Measurements from ENCODE around the gene CCL15. TPM values are rescaled to one million over a fixed set of nuclear protein-coding genes. Genes with fewer than 3 reads are reported as not detected.

The CCL15 gene
- total and polyA plus RNA-seq, 2 of the 13 experiments (the other 11 are each of a cell fraction or from before 2014, with no cell fraction given): 29.2 to 45.9 TPM

DNA sequence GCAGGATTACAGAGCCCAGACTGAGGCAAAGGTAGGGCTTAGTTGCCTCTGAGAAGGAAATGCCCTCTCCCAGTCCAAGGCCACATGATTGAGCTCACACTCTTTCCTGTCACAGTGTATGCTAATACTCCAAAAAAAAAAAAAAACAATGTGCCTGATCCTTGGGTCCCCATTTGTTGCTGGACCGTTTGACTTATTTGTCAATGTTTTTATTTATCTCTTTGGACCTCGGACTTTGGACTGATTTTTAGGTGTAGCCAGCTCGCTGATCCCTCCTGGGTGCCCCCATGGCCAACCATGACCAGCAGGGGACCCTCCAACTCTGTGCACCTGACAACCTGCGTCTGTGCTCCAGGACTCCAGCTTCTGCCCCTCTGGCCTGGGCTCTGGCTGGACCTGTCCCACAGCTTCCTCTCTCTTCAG lies 19.4 kb downstream of the CCL15 start (continued):
- TF ChIP-seq, protein P1, sequence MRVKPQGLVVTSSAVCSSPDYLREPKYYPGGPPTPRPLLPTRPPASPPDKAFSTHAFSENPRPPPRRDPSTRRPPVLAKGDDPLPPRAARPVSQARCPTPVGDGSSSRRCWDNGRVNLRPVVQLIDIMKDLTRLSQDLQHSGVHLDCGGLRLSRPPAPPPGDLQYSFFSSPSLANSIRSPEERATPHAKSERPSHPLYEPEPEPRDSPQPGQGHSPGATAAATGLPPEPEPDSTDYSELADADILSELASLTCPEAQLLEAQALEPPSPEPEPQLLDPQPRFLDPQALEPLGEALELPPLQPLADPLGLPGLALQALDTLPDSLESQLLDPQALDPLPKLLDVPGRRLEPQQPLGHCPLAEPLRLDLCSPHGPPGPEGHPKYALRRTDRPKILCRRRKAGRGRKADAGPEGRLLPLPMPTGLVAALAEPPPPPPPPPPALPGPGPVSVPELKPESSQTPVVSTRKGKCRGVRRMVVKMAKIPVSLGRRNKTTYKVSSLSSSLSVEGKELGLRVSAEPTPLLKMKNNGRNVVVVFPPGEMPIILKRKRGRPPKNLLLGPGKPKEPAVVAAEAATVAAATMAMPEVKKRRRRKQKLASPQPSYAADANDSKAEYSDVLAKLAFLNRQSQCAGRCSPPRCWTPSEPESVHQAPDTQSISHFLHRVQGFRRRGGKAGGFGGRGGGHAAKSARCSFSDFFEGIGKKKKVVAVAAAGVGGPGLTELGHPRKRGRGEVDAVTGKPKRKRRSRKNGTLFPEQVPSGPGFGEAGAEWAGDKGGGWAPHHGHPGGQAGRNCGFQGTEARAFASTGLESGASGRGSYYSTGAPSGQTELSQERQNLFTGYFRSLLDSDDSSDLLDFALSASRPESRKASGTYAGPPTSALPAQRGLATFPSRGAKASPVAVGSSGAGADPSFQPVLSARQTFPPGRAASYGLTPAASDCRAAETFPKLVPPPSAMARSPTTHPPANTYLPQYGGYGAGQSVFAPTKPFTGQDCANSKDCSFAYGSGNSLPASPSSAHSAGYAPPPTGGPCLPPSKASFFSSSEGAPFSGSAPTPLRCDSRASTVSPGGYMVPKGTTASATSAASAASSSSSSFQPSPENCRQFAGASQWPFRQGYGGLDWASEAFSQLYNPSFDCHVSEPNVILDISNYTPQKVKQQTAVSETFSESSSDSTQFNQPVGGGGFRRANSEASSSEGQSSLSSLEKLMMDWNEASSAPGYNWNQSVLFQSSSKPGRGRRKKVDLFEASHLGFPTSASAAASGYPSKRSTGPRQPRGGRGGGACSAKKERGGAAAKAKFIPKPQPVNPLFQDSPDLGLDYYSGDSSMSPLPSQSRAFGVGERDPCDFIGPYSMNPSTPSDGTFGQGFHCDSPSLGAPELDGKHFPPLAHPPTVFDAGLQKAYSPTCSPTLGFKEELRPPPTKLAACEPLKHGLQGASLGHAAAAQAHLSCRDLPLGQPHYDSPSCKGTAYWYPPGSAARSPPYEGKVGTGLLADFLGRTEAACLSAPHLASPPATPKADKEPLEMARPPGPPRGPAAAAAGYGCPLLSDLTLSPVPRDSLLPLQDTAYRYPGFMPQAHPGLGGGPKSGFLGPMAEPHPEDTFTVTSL (CRISPR knock-in tag; IDR thresholded peaks at IDR 0.05; ENCODE audit: borderline replicate concordance): 0 out of 2 replicates have a peak, but pooled peaks have one; percentile 21
- TF ChIP-seq ZNF225 (CRISPR knock-in tag; IDR thresholded peaks at IDR 0.05) (no peak), MAZ (IDR thresholded peaks at IDR 0.05; ENCODE audit: borderline replicate concordance, low read depth, low read length) (peak; percentile 82; the same call in 1 of the 2 replicates), MAZ (CRISPR knock-in tag; IDR thresholded peaks at IDR 0.05; ENCODE audit: low read depth) (peak; percentile 48; the same call in 1 of the 2 replicates), RAD21 (CRISPR knock-in tag; IDR thresholded peaks at IDR 0.05) (peak; percentile 88), KLF12 (CRISPR knock-in tag; IDR thresholded peaks at IDR 0.05; ENCODE audit: borderline replicate concordance) (no peak), ZNF772 (CRISPR knock-in tag; IDR thresholded peaks at IDR 0.05) (no peak), ZNF501 (CRISPR knock-in tag; IDR thresholded peaks at IDR 0.05) (peak; percentile 68; the same call in 1 of the 2 replicates)
- TF ChIP-seq, protein P2, sequence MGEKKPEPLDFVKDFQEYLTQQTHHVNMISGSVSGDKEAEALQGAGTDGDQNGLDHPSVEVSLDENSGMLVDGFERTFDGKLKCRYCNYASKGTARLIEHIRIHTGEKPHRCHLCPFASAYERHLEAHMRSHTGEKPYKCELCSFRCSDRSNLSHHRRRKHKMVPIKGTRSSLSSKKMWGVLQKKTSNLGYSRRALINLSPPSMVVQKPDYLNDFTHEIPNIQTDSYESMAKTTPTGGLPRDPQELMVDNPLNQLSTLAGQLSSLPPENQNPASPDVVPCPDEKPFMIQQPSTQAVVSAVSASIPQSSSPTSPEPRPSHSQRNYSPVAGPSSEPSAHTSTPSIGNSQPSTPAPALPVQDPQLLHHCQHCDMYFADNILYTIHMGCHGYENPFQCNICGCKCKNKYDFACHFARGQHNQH (CRISPR knock-in tag; IDR thresholded peaks at IDR 0.05): peak; percentile 71
- TF ChIP-seq, protein P3, sequence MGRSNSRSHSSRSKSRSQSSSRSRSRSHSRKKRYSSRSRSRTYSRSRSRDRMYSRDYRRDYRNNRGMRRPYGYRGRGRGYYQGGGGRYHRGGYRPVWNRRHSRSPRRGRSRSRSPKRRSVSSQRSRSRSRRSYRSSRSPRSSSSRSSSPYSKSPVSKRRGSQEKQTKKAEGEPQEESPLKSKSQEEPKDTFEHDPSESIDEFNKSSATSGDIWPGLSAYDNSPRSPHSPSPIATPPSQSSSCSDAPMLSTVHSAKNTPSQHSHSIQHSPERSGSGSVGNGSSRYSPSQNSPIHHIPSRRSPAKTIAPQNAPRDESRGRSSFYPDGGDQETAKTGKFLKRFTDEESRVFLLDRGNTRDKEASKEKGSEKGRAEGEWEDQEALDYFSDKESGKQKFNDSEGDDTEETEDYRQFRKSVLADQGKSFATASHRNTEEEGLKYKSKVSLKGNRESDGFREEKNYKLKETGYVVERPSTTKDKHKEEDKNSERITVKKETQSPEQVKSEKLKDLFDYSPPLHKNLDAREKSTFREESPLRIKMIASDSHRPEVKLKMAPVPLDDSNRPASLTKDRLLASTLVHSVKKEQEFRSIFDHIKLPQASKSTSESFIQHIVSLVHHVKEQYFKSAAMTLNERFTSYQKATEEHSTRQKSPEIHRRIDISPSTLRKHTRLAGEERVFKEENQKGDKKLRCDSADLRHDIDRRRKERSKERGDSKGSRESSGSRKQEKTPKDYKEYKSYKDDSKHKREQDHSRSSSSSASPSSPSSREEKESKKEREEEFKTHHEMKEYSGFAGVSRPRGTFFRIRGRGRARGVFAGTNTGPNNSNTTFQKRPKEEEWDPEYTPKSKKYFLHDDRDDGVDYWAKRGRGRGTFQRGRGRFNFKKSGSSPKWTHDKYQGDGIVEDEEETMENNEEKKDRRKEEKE (IDR thresholded peaks at IDR 0.05): no peak
- TF ChIP-seq, protein P4, sequence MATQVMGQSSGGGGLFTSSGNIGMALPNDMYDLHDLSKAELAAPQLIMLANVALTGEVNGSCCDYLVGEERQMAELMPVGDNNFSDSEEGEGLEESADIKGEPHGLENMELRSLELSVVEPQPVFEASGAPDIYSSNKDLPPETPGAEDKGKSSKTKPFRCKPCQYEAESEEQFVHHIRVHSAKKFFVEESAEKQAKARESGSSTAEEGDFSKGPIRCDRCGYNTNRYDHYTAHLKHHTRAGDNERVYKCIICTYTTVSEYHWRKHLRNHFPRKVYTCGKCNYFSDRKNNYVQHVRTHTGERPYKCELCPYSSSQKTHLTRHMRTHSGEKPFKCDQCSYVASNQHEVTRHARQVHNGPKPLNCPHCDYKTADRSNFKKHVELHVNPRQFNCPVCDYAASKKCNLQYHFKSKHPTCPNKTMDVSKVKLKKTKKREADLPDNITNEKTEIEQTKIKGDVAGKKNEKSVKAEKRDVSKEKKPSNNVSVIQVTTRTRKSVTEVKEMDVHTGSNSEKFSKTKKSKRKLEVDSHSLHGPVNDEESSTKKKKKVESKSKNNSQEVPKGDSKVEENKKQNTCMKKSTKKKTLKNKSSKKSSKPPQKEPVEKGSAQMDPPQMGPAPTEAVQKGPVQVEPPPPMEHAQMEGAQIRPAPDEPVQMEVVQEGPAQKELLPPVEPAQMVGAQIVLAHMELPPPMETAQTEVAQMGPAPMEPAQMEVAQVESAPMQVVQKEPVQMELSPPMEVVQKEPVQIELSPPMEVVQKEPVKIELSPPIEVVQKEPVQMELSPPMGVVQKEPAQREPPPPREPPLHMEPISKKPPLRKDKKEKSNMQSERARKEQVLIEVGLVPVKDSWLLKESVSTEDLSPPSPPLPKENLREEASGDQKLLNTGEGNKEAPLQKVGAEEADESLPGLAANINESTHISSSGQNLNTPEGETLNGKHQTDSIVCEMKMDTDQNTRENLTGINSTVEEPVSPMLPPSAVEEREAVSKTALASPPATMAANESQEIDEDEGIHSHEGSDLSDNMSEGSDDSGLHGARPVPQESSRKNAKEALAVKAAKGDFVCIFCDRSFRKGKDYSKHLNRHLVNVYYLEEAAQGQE (IDR thresholded peaks at IDR 0.05; ENCODE audit: borderline replicate concordance in 1 of 2, low read depth in 1 of 2, low read length in 2 of 2): no peak
- TF ChIP-seq, protein P5, sequence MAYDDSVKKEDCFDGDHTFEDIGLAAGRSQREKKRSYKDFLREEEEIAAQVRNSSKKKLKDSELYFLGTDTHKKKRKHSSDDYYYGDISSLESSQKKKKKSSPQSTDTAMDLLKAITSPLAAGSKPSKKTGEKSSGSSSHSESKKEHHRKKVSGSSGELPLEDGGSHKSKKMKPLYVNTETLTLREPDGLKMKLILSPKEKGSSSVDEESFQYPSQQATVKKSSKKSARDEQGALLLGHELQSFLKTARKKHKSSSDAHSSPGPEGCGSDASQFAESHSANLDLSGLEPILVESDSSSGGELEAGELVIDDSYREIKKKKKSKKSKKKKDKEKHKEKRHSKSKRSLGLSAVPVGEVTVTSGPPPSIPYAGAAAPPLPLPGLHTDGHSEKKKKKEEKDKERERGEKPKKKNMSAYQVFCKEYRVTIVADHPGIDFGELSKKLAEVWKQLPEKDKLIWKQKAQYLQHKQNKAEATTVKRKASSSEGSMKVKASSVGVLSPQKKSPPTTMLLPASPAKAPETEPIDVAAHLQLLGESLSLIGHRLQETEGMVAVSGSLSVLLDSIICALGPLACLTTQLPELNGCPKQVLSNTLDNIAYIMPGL (CRISPR knock-in tag; IDR thresholded peaks at IDR 0.05; ENCODE audit: borderline replicate concordance in 1 of 2, low read depth in 1 of 2): peak in 1 of 2 experiments; percentile 71; a peak in 2 of 4 replicates
